Motor neuron (in vitro differentiated cells): Measurements from ENCODE around the gene WEE1. TPM values are rescaled to one million over a fixed set of nuclear protein-coding genes. Genes with fewer than 3 reads are reported as not detected.
A peak's percentile ranks its signal among the peaks of the same experiment; 100 is the strongest.
"Not testable (repeated sequence)": the region's sequence is repeated elsewhere in the genome, so short reads cannot be mapped to it uniquely, and the experiment has no call there.

Experiments used
- ATAC-seq, 8 experiments: fragments of 200-7000 bp; cut with Tn5 transposase; replicated peaks in 6 of 8; 2 replicates each; pipeline ENCODE4 v1.8.0; 2021; ENCODE audit warnings: mild to moderate bottlenecking in 8 of 8, moderate library complexity in 8 of 8
- H3K27ac ChIP-seq, 2 donors: fragments of 250-450 bp; sonication (Bioruptor Pico); 2 replicates each; pipeline ENCODE4 v1.9.0; 2021; ENCODE audit warnings: antibody characterized with exemption in 2 of 2, mild to moderate bottlenecking in 2 of 2, moderate library complexity in 1 of 2
- H3K4me1 ChIP-seq, 2 donors: fragments of 250-450 bp; sonication (Bioruptor Pico); replicated peaks in 1 of 2; 2 replicates each; pipeline ENCODE4 v1.6.1; 2021; ENCODE audit warnings: antibody characterized with exemption in 2 of 2, mild to moderate bottlenecking in 2 of 2, moderate library complexity in 1 of 2
- H3K4me3 ChIP-seq, 5 donors: fragments of 250-450 bp; sonication (Bioruptor Pico); 2 replicates each; pipeline ENCODE4 v1.9.0; 2021; ENCODE audit warnings: antibody characterized with exemption in 5 of 5, mild to moderate bottlenecking in 5 of 5, moderate library complexity in 4 of 5
- WGBS, 10 experiments: fragments of 450-650 bp; shearing (Covaris generic); methylation state at CpG; one replicate each; pipeline ENCODE4 v1.0.0; 2022; 5-methylcytosine and 5-hydroxymethylcytosine counted together
- in situ Hi-C, 9 experiments: fragments of 400-800 bp; cut with MboI; loops; one replicate each; pipeline ENCODE4 v1.15.0; 2021; ENCODE audit warnings: low sequenced_read_pairs in 9 of 9, low pct_unique_long_range_greater_than_20kb in 2 of 9; ENCODE audit not compliant: unreplicated experiment in 9 of 9
- total RNA-seq, 8 experiments: library from RNA; unstranded; fragments of 300-600 nt; gene quantifications; 2 replicates each; pipeline versions ENCODE4 v1.2.3 to v1.2.4, GENCODE V29; 2022

Gene WEE1
- total RNA-seq, 8 experiments from 2014 or later: 10.2 to 76.7 (median 27.5) TPM

- H3K27ac ChIP-seq: no peak overlapping the region
- WGBS, 10 experiments: 0 to 100% (median 92%) methylated on average over 1 to 4 of the region's 6 CpGs; no CpG with 5 or more reads in 3 of the 10 experiments
- H3K4me3 ChIP-seq: no peak overlapping the region
- H3K4me1 ChIP-seq: peaks cover 8% of the 10 kb centered on the region in 2 donors
- peak in 3 of 8 experiments; percentile 35 to 74 (median 55) for ATAC-seq
- in situ Hi-C loops: no loop called here
Measured at GRCh38 chr11:9535189-9535781, 38.2 kb upstream of the WEE1 start.

GRCh38 chr11:9538548-9538947, 34.9 kb upstream of the WEE1 start:
- peak in 3 of 8 experiments; percentile 54 to 82 (median 70) for ATAC-seq
- peaks cover 4 to 6% of the 10 kb centered on the region in 2 donors for H3K4me1 ChIP-seq
- H3K4me3 ChIP-seq: no peak overlapping the region
- in situ Hi-C loops: no loop called here
- 10 to 100% (median 94%) methylated on average over 1 to 2 of the region's 2 CpGs; no CpG with 5 or more reads in 4 of the 10 experiments for WGBS, 10 experiments
- H3K27ac ChIP-seq: no peak overlapping the region

DNA sequence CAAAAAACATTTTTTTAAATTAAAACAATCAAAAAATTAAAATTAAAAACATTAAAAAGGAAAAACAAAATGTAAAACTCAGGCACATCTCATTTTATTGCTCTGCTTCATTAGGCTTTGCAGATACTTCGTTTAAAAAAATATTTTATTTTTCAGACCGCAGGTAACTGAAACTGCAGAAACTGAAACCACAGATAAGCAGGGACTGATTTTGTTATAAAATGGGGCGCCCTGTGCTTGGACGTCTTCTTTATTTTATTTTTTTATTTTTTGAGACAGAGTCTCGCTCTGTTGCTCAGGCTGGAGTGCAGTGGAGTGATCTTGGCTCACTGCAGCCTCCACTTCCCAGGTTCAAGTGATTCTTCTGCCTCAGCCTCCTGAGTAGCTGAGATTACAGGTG, 24.3 kb upstream of the WEE1 start:
- ATAC-seq, in situ Hi-C loops: not testable (repeated sequence)

GRCh38 chr11:9550191-9550628, 23.3 kb upstream of the WEE1 start:
- Histone ChIP-seq H3K4me1 (no peaks in the 10 kb centered on the region), H3K27ac (no peak overlapping the region), H3K4me3 (no peak overlapping the region)
- WGBS, 10 experiments: 72 to 100% (median 93%) methylated on average over 1 to 6 of the region's 8 CpGs
- no peak for ATAC-seq
- in situ Hi-C loops: no loop called here

More for the DNA sequence above, 24.3 kb upstream of the WEE1 start:
- not testable (repeated sequence) for H3K27ac ChIP-seq, H3K4me1 ChIP-seq, H3K4me3 ChIP-seq
- 60 to 100% (median 86%) methylated on average over 2 to 5 of the region's 5 CpGs; no CpG with 5 or more reads in 1 of the 10 experiments for WGBS, 10 experiments

DNA sequence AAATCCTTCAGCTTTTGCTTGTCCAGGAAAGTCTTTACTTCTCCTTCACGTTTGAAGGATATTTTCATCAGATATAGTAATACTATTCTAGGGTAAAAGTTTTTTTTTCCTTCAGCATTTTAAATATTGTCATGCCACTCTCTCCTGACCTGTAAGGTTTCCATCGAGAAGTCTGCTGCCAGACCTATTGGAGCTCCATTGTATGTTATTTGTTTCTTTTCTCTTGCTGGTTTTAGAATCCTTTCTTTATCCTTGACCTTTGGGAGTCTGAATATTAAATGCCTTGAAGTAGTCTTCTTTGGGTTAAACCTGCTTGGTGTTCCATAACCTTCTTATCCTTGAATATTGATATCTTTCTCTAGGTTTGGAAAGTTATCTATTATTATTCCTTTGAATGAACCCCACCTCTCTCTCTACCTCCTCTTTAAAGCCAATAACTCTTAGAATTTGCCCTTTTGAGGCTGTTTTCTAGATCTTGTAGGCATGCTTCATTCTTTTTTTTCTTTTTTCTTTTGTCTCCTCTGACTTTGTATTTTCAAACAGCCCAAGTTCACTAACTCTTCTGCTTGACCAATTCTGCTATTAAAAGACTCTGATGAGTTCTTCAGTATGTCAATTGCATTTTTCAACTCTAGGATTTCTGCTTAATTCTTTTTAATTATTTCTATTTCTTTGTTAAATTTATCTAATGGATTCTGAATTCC, 12.0 kb upstream of the WEE1 start:
- ATAC-seq: no peak
- Histone ChIP-seq H3K4me3 (no peak overlapping the region), H3K4me1 (peaks cover 7 to 8% of the 10 kb centered on the region in 2 donors), H3K27ac (no peak overlapping the region)
- in situ Hi-C loops: no loop called here
- 60 to 100% (median 88%) methylated on average over 1 to 2 of the region's 2 CpGs; no CpG with 5 or more reads in 1 of the 10 experiments for WGBS, 10 experiments

DNA sequence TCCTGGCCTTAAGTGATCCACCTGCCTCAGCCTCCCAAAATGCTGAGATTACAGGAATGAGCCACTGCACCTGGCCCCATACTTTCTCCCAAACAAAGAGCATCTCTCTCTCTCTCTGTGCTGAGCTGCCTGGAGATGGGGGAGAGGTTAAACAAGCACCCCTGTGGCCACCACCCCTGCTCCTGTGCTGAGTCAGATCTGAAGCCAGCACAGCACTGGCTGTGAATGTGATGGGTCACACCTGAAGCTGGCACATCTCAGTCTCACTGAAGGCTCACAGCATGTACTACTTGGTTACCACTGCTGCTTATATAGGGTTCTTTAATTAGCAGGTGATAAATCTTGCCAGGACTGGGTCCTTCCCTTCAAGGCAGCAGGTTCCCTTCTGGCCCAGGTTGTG, 10.8 kb upstream of the WEE1 start:
- in situ Hi-C loops: no loop called here
- peaks cover 10 to 11% of the 10 kb centered on the region in 2 donors for H3K4me1 ChIP-seq
- H3K27ac ChIP-seq: no peak overlapping the region
- no peak overlapping the region for H3K4me3 ChIP-seq
- no peak for ATAC-seq

DNA sequence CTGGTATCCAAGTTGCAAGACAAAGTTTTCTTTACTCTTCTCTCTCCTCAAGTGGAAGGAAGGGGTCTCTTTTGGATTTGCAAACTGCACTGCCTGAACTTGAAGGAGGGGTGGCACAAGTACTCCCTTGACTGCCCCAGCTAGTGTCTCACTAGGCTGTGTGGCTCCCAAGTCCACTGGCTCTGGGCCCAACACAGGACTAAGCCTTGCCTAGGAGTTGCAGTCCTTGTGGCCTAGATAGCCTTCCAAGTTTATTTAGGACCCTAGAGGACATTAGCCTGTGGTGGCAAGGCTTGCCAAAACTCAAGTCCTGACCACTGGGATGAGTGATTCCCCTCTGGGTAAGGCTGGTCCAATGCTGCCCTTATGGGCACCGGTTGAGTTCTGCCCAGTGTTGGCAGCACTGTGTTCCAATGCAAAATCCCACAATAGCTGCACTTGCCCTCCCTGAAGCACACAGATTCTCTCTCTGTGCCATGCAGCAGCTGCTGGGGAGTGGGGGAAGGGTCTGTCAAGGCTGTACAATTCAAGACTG, 10.2 kb upstream of the WEE1 start:
- H3K4me1 ChIP-seq: peaks cover 10 to 11% of the 10 kb centered on the region in 2 donors
- no peak for ATAC-seq
- H3K4me3 ChIP-seq: no peak overlapping the region
- in situ Hi-C loops: no loop called here
- no peak overlapping the region for H3K27ac ChIP-seq
- 88 to 100% (median 88%) methylated on average over 1 of the region's 1 CpG; no CpG with 5 or more reads in 7 of the 10 experiments for WGBS, 10 experiments

DNA sequence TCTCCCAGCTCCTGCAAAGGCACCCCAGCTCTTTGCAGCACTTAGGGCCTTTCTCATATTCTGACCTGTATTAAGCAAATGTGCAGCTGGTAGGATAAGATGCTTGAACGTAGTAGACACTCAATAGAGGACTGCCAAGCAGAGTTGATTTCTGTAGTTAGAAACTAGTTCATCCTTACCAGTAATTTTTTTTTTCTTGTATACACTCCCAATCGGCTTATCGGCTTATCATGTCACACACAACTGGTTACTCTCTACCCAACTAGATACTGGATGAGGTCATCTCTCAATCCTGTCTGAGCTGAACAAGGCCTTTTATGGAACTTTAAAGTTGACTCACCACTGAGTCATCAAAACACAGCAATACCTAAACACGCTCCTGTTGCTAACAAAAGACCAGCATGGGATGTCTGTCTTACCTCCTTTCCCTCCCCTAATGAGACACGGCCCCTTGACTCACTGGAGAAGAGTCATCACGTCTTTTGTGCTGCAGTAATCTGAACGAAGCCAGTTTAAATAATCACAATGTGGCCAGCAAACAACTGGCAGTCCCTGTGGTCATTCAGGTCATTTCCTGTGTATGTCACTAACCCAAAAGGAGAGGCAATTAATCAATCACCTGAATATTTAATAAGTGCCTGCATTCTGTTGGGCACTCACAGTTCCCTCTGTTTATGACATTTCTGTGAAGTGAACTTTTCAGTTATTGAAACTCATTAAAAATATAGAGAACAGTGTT, 7.5 kb upstream of the WEE1 start:
- H3K27ac ChIP-seq: peak overlapping the region; percentile 47 to 63
- in situ Hi-C loops: no loop called here
- 0 to 20% (median 5%) methylated on average over 1 to 6 of the region's 7 CpGs for WGBS, 10 experiments
- H3K4me1 ChIP-seq: peaks cover 19% of the 10 kb centered on the region in 2 donors
- H3K4me3 ChIP-seq: no peak overlapping the region
- ATAC-seq: peak; percentile 17 to 97 (median 94)

GRCh38 chr11:9566561-9567063, 6.9 kb upstream of the WEE1 start:
- in situ Hi-C loops: no loop called here
- no peak for ATAC-seq
- WGBS, 10 experiments: 74 to 100% (median 84%) methylated on average over 1 to 3 of the region's 3 CpGs; no CpG with 5 or more reads in 2 of the 10 experiments
- Histone ChIP-seq H3K4me3 (no peak overlapping the region), H3K4me1 (peaks cover 19% of the 10 kb centered on the region in 2 donors), H3K27ac (peak overlapping the region in 1 of 2 donors; percentile 41)

DNA sequence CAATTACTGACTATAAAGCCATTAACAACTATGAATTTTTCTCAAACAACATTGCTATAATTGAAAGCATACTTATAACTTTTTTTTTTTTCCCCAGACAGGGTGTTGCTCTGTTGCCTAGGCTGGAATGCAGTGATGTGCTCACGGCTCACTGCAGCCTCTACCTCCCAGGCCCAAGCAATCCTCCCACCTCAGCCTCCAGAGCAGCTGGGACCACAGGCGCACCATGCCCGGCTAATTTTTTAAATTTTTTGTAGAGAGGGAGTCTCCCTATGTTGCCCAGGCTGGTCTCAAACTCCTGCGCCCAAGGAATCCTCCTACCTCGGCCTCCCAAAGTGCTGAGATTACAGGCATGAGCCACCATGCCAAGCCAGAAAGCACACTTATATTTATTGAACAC, 6.1 kb upstream of the WEE1 start:
- Histone ChIP-seq H3K4me3 (no peak overlapping the region), H3K27ac (no peak overlapping the region), H3K4me1 (peaks cover 20 to 24% of the 10 kb centered on the region in 2 donors)
- ATAC-seq: no peak
- whole genome bisulfite sequencing, 10 experiments: 78 to 100% (median 92%) methylated on average over 2 to 5 of the region's 5 CpGs; no CpG with 5 or more reads in 5 of the 10 experiments
- in situ Hi-C loops: no loop called here

GRCh38 chr11:9568161-9568853, 5.2 kb upstream of the WEE1 start:
- Histone ChIP-seq H3K4me1 (peaks cover 22 to 24% of the 10 kb centered on the region in 2 donors), H3K27ac (peak overlapping the region; percentile 3 to 81), H3K4me3 (no peak overlapping the region)
- ATAC-seq: peak in 3 of 8 experiments; percentile 11 to 23 (median 15)
- in situ Hi-C loops: no loop called here
- WGBS, 10 experiments: 4 to 84% (median 40%) methylated on average over 1 to 8 of the region's 8 CpGs

GRCh38 chr11:9568854-9569587, 4.4 kb upstream of the WEE1 start:
- 0 to 60% (median 33%) methylated on average over 1 to 7 of the region's 7 CpGs; no CpG with 5 or more reads in 1 of the 10 experiments for WGBS, 10 experiments
- ATAC-seq: peak in 4 of 8 experiments; percentile 7 to 63 (median 52)
- in situ Hi-C loops: no loop called here
- Histone ChIP-seq H3K4me1 (peaks cover 22 to 24% of the 10 kb centered on the region in 2 donors), H3K4me3 (peak overlapping the region in 1 of 5 donors; percentile 11), H3K27ac (peak overlapping the region; percentile 3 to 81)
